ENCODE results near the gene RUBCNL.

RUBCNL gene

GRCh38 chr13:46340631-46341111, 46.4 kb downstream of the RUBCNL start:
- no peak for DNase-seq
- peak; percentile 31 for ATAC-seq

GRCh38 chr13:46340011-46340410, 47.0 kb downstream of the RUBCNL start:
- DNase-seq (no peak), ATAC-seq (no peak)

GRCh38 chr13:46339035-46339666, 47.9 kb downstream of the RUBCNL start:
- DNase-seq (peak; percentile 29), ATAC-seq (no peak)

GRCh38 chr13:46337700-46338099, 49.4 kb downstream of the RUBCNL start:
- ATAC-seq: no peak
- no peak for DNase-seq

GRCh38 chr13:46334035-46334822, 52.8 kb downstream of the RUBCNL start:
- DNase-seq (no peak), ATAC-seq (peak; percentile 41)

GRCh38 chr13:46332772-46333171, 54.3 kb downstream of the RUBCNL start:
- no peak for ATAC-seq
- DNase-seq: no peak

GRCh38 chr13:46329624-46330023, 57.4 kb downstream of the RUBCNL start:
- no peak for DNase-seq
- ATAC-seq: peak; percentile 23

- DNase-seq: no peak
- no peak for ATAC-seq
These were observed 59.8 kb downstream of the RUBCNL start for GRCh38 chr13:46327246-46327645.

- DNase-seq (no peak), ATAC-seq (no peak)
These were observed 62.1 kb downstream of the RUBCNL start for GRCh38 chr13:46324976-46325375.

GRCh38 chr13:46321494-46322225, 65.4 kb downstream of the RUBCNL start:
- DNase-seq: peak; percentile 76
- ATAC-seq: peak; percentile 87

GRCh38 chr13:46320821-46321220, 66.2 kb downstream of the RUBCNL start:
- ATAC-seq: peak; percentile 16
- DNase-seq: no peak

- ATAC-seq: no peak
- DNase-seq: no peak
These were observed 66.6 kb downstream of the RUBCNL start for GRCh38 chr13:46320406-46320805.

GRCh38 chr13:46318986-46319385, 68.1 kb downstream of the RUBCNL start:
- ATAC-seq (no peak), DNase-seq (no peak)

GRCh38 chr13:46317120-46317519, 69.9 kb downstream of the RUBCNL start:
- no peak for ATAC-seq
- no peak for DNase-seq

GRCh38 chr13:46315491-46316075, 71.5 kb downstream of the RUBCNL start:
- ATAC-seq (peak; percentile 61), DNase-seq (no peak)

GRCh38 chr13:46315036-46315435, 72.0 kb downstream of the RUBCNL start:
- DNase-seq (no peak), ATAC-seq (no peak)

- no peak for ATAC-seq
- DNase-seq: no peak
These were observed 72.5 kb downstream of the RUBCNL start for GRCh38 chr13:46314587-46314986.

GRCh38 chr13:46313432-46314257, 73.4 kb downstream of the RUBCNL start:
- DNase-seq (no peak), ATAC-seq (no peak)

- DNase-seq: no peak
- no peak for ATAC-seq
These were observed 74.0 kb downstream of the RUBCNL start for GRCh38 chr13:46313024-46313423.

GRCh38 chr13:46311217-46311616, 75.8 kb downstream of the RUBCNL start:
- no peak for ATAC-seq
- DNase-seq: no peak

GRCh38 chr13:46310066-46310465, 77.0 kb downstream of the RUBCNL start:
- no peak for DNase-seq
- no peak for ATAC-seq

- DNase-seq: no peak
- ATAC-seq: no peak
These were observed 79.5 kb downstream of the RUBCNL start for GRCh38 chr13:46307554-46307953.

Measured in stimulated activated naive CD8-positive, alpha-beta T cell treated with anti-CD3 and anti-CD28 coated beads, Interleukin-15, Interleukin-2, amounts not matched to agents 100 U/mL and 50 U/mL, for 24 hours (primary cell).